NCI-H2107 treated with DMSO at 0.1 percent for 48 hours (cell line): ENCODE measurements around the gene MCF2L.

Experiments
- DNase-seq: peaks from one replicate; lab custom pipeline; 2025; ENCODE audit not compliant: unreplicated experiment; lab: John Stamatoyannopoulos, UW

Gene MCF2L

GRCh38 chr13:113013878-113014751, 45.1 kb downstream of the MCF2L start:
- no peak for DNase-seq

DNA sequence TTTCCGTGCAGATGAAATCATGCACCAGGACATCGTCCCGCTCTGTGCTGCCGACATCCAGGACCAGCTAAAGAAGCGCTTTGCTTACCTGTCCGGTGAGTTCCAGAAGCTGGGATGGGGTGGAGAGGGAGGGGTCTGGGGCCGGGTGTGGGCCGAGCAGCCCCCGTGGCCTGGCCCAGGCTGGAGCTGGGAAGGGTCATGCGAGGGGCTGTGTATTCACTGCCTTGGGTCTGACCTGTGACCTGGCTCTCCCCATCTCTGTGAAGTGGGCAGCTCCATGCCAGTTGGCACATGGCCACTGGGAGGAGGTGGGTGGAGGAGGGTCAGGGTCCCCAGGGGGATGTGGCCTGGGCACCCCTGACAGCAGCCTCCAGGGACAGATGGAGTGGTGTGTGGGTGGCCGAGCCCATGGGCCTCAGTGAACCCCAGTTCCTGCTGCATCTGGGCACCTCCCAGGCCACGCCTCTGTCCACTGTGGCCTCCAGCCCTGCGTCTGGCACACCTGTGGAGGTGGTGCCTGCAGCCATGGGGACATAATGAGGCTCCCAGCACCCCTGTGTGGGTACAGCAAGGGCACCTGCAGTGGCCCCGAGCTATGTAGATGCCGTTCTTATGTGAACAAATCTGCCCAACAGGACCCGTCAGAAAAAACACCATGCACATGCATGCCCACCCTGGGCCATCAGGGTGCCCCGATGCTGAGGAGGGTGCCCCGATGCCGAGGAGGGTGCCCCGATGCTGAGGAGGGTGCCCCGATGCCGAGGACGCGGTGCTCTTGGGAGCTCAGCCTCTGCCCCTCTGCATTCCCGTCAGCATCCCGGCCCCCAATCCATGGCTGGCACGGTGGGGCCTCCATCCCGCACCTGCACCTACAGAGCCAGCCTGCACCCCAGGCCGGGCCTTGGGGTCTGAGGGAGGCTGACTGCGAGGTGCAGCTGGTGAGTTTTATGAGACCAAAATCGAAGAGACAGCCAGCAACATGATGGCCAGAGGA, 46.0 kb downstream of the MCF2L start:
- no peak for DNase-seq

DNA sequence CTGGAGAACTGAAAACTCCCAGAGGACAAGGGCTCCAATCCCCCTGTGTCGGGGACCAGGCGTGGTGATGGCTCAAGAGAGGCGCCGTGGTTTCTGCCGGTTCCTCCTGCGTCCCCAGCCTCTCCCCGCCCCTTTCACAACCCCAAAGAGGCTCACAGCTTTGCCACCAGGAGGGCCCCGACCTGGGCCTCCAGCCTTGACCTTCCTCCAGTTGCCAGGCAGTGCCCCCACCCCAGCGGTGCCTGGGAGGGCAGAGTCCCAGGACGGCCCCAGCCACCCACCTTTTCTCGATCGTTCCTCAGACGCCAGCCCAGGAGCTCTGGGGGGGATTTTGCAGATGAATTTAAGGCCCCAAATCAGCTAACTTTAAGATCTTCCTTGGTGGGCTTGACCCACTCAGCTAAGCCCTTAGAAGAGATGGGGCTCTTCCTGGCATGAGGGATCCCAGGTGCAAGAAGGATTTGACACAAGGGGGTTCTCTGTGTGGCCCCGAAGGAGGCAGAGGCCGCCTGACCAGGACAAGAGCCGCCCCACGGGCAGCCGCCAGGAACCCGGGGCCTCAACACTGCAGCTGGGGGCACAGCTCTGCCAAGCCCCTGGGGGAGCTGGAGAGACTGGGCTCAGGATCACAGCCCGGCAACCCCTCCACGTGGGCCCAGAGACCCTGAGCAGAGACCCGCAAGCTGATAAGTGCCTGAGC, 47.0 kb downstream of the MCF2L start:
- DNase-seq: no peak

DNA sequence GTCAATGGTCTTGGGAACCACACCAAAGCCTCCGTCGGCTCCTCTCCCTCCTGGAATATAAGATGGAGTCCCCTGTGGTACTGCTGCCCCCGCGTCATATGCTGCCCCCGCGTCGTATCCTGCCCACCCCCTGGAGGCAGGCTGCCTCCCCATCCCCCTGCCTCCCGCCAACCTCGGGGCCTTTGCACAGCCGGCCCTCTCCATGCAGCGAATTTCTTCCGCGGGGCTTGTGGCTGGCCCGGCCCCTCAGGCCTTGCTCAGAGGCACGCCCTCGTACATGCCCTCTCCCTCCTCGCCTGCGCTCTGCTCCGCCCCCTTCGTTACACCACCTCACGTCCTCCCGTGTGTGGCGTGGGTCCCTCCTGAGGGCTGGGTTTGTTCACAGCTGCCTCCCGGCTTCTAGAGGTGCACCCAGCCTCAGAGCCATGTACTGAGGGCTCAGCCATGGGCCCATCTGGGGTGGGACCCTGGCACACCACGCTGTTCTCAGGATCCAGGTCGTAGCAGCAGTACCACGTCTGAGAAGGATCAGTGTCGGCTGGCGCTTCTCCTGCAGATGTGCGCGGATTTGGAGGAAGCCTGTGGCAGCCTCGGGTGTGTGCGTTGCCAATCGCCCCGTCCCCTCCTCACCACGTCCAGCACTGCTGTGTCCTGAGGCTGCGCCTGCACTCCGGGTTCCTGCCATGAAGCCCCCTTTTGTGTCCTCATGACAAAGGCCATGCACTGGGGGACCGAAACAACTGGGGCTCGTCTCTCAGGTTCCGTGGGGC, 47.7 kb downstream of the MCF2L start:
- DNase-seq: no peak

GRCh38 chr13:113017506-113018215, 48.6 kb downstream of the MCF2L start:
- no peak for DNase-seq

- DNase-seq: no peak
Measured at GRCh38 chr13:113018676-113019465, 49.9 kb downstream of the MCF2L start.

- DNase-seq: no peak
Measured at GRCh38 chr13:113020323-113021080, 51.5 kb downstream of the MCF2L start.

- no peak for DNase-seq
Measured at GRCh38 chr13:113021391-113021790, 52.4 kb downstream of the MCF2L start.

- no peak for DNase-seq
Measured at GRCh38 chr13:113021811-113022210, 52.8 kb downstream of the MCF2L start.

GRCh38 chr13:113022391-113022744, 53.4 kb downstream of the MCF2L start:
- DNase-seq: no peak

DNA sequence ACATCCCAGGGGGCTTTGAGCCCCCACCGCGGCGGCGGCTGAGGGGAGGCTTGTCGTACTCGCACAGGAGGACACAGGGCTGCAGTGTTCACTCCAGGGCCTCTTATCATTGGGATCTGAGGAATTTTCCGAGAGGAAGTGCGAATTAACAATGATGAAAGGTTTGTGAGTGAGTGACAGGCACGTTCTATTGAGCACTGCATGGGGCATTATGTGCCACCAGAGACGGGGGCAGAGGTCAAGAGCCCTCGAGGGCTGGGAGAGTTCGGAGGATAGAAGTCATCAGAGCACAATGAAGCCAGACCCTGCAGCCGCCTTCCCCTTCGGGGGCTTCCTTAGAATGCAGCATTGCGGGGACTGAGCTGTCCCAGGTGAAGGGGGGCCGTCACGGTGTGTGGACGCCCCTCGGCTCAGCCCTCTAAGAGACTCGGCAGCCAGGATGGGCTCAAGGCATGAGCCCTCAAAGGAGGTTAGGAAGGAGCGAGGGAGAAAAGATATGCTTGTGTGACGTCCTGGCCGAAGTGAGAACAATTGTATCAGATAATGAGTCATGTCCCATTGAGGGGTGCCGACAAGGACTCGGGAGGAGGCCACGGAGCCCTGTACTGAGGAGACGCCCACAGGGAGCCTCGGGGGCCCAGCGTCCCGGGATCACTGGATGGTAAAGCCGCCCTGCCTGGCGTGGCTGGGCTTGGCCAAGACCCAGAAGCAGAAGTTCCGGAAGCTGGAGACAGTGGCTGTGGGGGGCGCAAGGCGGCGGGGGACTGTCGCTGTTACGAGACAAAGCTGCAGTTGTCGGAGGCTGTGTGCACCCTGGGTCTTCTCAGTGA, 53.9 kb downstream of the MCF2L start:
- no peak for DNase-seq

- DNase-seq: no peak
Measured at GRCh38 chr13:113023694-113024430, 54.8 kb downstream of the MCF2L start.

DNA sequence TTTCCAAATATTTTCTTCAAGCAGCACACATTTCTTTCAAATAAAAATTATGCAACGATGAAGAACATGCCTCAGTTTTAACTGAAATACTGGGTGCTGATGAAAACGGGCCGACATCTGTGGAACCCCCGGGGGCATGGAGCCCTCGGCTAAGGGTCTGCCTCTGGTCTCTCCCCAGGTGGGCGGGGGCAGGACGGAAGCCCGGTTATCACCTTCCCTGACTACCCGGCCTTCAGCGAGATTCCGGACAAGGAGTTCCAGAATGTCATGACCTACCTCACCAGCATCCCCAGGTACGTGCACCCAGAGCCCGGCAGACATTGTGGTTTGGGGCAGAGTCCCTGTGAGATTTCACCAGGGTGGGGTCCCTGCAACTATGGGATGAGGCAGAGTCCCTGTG, 55.5 kb downstream of the MCF2L start:
- DNase-seq: no peak

- no peak for DNase-seq
Measured at GRCh38 chr13:113026391-113026910, 57.4 kb downstream of the MCF2L start.

GRCh38 chr13:113027095-113027494, 58.1 kb downstream of the MCF2L start:
- no peak for DNase-seq

DNA sequence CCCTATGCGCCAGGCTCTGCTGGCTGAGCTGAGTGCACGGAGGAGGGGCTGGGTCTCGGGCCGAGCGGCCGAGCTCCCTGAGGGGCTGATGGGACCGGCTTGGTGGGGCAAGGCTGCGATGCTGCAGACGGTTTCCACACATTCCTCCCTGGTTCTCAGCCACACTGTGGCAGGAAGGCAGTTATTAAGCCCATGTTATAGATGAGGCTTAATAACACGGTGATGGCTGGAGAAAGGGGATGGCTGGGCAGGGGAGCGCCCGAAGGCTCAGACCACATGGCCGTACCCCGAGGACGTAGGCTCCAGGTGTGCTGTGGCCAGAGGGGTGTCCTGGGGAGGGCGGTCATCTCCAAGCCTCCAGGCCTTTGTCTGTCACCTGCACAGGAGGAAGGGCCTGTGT, 58.6 kb downstream of the MCF2L start:
- DNase-seq: no peak
